Right lobe of liver (tissue), 6 donors: ENCODE results near the gene GPR84. TPM values are rescaled to one million over a fixed set of nuclear protein-coding genes. Genes with fewer than 3 reads are reported as not detected.
"Not testable (repeated sequence)": the region's sequence is repeated elsewhere in the genome, so short reads cannot be mapped to it uniquely, and the experiment has no call there.

Experiments
- ATAC-seq, 4 donors: fragments of 200-7000 bp; cut with Tn5 transposase; one replicate each; pipeline ENCODE4 v1.9.1; 2020; ENCODE audit warnings: mild to moderate bottlenecking in 4 of 4, moderate library complexity in 4 of 4
- DNase-seq, 3 donors: peaks; one replicate each; pipeline ENCODE4 v3.0.0-alpha.2; 2020
- H3K27ac ChIP-seq, 3 donors: fragments of 200-600 bp; one replicate each; pipeline ENCODE4 v1.8.0; 2022
- H3K27me3 ChIP-seq, 2 donors: fragments of 200-600 bp; one replicate each; pipeline ENCODE4 v1.8.0; 2022
- H3K36me3 ChIP-seq, 4 donors: fragments of 200-600 bp; sonication (generic) in 1 of 4; one replicate each; pipeline versions ENCODE4 v1.5.1 to v1.8.0; 2017 to 2022; ENCODE audit warnings: control low read depth in 1 of 4
- H3K4me1 ChIP-seq, 4 donors: fragments of 200-600 bp; sonication (generic) in 1 of 4; one replicate each; pipeline versions ENCODE4 v1.5.1 to v1.8.0; 2017 to 2022; ENCODE audit warnings: control low read depth in 1 of 4
- H3K4me3 ChIP-seq, 3 donors: fragments of 200-600 bp; one replicate each; pipeline ENCODE4 v1.8.0; 2022
- H3K9me3 ChIP-seq, 4 donors: fragments of 200-600 bp; sonication (generic) in 1 of 4; one replicate each; pipeline versions ENCODE4 v1.5.1 to v1.8.0; 2017 to 2022; ENCODE audit warnings: control low read depth in 1 of 4
- POLR2A ChIP-seq: fragments of 450-650 bp; IDR thresholded peaks from one replicate; pipeline ENCODE4 v1.6.1; 2017; ENCODE audit warnings: antibody characterized with exemption, mild to moderate bottlenecking
- WGBS: methylation state at CpG from one replicate; pipeline ENCODE4 v1.1.6; 2018; ENCODE audit warnings: low coverage, low lambda C conversion rate; ENCODE audit not compliant: insufficient coverage; ENCODE audit errors: missing lambda C conversion rate; 5-methylcytosine and 5-hydroxymethylcytosine counted together
- intact Hi-C, 2 donors: fragments of 100-400 bp; cut with DNase I; formaldehyde crosslinking; loops; one replicate each; pipeline versions ENCODE4 v1.11.2 to v1.14.1; 2022
- total RNA-seq, 6 experiments: library from RNA; depleted of rRNA in 2 of 6; stranded (reverse); fragments of >200 nt in 2 of 6; fragmentation: NEBNext Ultra II Directional in 3 of 6; extraction: Animal tissue kit (Norgen Biotek cat#: 25700) in 3 of 6; gene quantifications; one replicate each; pipeline versions ENCODE4 v1.1.0 to v1.2.4, GENCODE V29; 2016 to 2023
- TF ChIP-seq, protein P1 (sequence below), 4 donors: fragments of 200-600 bp in 3 of 4; fragments of 450-650 bp in 1 of 4; IDR thresholded peaks; one replicate each; pipeline versions ENCODE4 v1.5.1 to v1.8.0; 2016 to 2022; ENCODE audit warnings: antibody characterized with exemption in 4 of 4, mild to moderate bottlenecking in 2 of 4
- donor health status: DM: no; HTN: yes; CAD: no.
- donor health status: DM: no; HTN: no; CAD: no.
- donor health status: DM: no; HTN: no; CAD: no.
- donor health status: DM: no; HTN: yes; CAD: no.
- donor health status: DM: no; HTN: yes; CAD: no.

Gene GPR84
- total RNA-seq, 6 experiments from 2014 or later, result 0.35 TPM; not detected in 5

DNA sequence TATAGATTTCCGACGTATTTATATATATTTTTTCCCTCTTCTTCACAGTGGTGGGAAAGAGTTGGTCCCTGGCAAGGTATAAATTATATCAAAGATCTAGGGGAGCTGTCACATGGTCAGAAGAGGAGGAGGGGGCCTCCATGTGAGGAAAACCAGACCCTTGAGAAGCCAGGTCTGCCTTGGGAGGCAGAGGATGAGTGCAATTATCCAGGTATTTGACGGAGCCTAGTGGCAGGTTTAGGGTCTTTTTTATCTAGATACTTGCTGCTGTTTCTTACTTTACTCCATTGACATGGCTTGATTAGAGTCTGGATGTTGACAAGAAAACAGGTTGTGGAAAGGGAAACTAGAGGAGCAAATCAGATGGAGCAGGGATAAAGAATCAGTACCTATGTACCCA is 33.8 kb downstream of the GPR84 start:
- 88% methylated on average over 3 of the region's 3 CpGs for WGBS
- Histone ChIP-seq H3K27ac (no peak overlapping the region), H3K9me3 (no peaks in the 10 kb centered on the region), H3K4me1 (peaks cover 0 to 42% (median 12%) of the 10 kb centered on the region in 4 donors), H3K36me3 (no peaks in the 10 kb centered on the region), H3K27me3 (no peaks in the 10 kb centered on the region), H3K4me3 (no peak overlapping the region)
- intact Hi-C loops, result no loop called here
- DNase-seq (no peak), ATAC-seq (no peak)
- TF ChIP-seq, protein P1, sequence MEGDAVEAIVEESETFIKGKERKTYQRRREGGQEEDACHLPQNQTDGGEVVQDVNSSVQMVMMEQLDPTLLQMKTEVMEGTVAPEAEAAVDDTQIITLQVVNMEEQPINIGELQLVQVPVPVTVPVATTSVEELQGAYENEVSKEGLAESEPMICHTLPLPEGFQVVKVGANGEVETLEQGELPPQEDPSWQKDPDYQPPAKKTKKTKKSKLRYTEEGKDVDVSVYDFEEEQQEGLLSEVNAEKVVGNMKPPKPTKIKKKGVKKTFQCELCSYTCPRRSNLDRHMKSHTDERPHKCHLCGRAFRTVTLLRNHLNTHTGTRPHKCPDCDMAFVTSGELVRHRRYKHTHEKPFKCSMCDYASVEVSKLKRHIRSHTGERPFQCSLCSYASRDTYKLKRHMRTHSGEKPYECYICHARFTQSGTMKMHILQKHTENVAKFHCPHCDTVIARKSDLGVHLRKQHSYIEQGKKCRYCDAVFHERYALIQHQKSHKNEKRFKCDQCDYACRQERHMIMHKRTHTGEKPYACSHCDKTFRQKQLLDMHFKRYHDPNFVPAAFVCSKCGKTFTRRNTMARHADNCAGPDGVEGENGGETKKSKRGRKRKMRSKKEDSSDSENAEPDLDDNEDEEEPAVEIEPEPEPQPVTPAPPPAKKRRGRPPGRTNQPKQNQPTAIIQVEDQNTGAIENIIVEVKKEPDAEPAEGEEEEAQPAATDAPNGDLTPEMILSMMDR (IDR thresholded peaks at IDR 0.05), result no peak

DNA sequence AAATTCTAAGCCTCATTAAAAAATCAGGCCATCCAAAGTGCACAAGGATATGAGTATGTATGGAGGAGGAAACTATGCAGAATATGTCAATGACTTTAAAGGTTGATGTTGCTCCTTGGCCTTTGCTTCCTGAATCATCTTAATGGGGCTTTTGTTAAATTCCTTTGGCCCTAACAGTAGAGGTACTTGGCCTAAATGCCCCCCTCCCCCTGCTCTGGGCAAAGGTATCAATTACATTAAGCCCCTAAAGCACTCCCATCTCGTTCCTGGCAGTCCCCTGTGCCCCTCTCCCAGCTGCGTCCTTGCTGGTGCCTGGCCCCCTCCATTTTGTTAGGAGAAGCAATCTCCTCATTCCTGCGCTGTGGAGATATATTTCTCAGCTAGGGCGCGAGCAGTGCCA is 34.5 kb downstream of the GPR84 start:
- Histone ChIP-seq H3K27me3 (no peaks in the 10 kb centered on the region), H3K9me3 (no peaks in the 10 kb centered on the region), H3K4me1 (peaks cover 0 to 42% (median 12%) of the 10 kb centered on the region in 4 donors), H3K36me3 (no peaks in the 10 kb centered on the region), H3K4me3 (no peak overlapping the region), H3K27ac (peak overlapping the region in 2 of 3 donors; percentile 22 to 34)
- intact Hi-C loops, result no loop called here
- DNase-seq, result no peak
- no peak for TF ChIP-seq POLR2A
- TF ChIP-seq, protein P1 (IDR thresholded peaks at IDR 0.05), result no peak
- 84% methylated on average over 5 of the region's 5 CpGs for whole genome bisulfite sequencing
- no peak for ATAC-seq

DNA sequence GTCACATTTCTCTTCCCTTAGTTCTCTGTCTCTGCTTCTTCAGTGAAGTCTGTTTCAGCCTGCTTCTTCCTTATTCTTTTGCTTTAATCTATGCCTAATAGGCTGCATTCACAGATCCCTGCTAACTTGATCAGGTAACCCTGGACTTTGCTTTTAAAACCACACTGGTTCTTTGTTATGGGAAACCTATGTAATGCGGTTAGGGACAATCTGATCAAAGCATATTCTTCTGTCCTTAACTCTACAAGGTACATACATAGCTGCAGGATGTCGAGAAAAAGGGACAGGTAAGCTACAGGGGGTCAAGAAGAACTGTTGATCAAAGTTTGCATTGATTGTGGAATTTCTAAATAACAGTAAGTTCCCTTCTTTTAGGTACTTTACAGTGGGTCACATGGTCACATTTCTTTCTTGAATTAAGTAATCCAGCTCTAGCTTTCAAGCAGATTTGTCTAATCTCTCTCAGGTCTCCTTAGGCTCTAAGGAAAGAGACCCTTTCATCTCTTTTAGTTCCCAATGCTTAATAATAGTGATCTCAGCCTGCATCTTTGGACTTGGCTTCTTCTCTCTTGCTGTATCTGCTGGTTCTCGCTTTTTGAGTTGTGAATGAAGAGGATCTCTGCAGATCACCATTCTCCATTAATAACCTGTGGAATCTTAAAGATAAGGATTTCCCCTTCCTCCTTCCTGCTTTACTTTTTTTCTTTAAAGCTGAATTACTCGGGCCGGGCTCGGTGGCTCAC is 35.5 kb downstream of the GPR84 start:
- DNase-seq, result no peak
- Histone ChIP-seq H3K9me3 (no peaks in the 10 kb centered on the region), H3K36me3 (no peaks in the 10 kb centered on the region), H3K27me3 (no peaks in the 10 kb centered on the region), H3K27ac (peak overlapping the region in 1 of 3 donors; percentile 22), H3K4me3 (no peak overlapping the region), H3K4me1 (peaks cover 0 to 42% (median 12%) of the 10 kb centered on the region in 4 donors)
- intact Hi-C loops, result no loop called here
- ATAC-seq, result no peak
- no peak for TF ChIP-seq POLR2A
- TF ChIP-seq, protein P1 (IDR thresholded peaks at IDR 0.05), result no peak
- WGBS, result 71% methylated on average over 6 of the region's 6 CpGs

DNA sequence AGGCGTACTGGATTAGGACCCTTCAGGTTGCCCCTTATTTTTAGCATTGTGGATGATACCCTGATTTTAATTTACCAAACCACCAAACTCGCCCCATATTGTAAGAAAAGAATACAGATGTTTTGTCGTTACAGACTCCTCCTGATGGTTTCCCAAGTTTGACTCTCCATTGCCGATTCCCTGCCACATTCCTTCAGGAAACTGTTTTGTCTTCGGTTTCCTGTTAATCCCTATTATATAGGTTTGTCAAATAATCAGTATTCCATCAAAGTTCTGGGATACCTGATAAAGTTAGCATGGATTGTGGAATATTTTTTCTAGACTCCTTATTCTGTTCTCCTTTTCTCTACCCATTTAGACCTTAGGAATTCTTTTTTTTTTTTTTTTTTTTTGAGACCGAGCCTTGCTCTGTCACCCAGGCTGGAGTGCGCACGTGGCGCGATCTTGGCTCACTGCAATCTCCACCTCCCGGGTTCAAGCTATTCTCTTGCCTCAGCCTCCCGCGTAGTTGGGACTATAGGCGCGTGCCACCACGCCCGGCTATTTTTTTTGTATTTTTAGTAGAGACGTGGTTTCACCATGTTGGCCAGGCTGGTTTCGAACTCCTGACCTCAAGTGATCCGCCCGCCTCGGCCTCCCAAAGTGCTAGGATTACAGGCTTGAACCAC is 38.7 kb downstream of the GPR84 start:
- H3K27me3 ChIP-seq, DNase-seq, ATAC-seq, intact Hi-C loops, H3K9me3 ChIP-seq, H3K36me3 ChIP-seq: not testable (repeated sequence)
- Histone ChIP-seq H3K4me1 (peaks cover 0 to 34% (median 12%) of the 10 kb centered on the region in 4 donors), H3K4me3 (peak overlapping the region; percentile 47 to 93 (median 69)), H3K27ac (peak overlapping the region; percentile 73 to 81 (median 76))
- 32% methylated on average over 17 of the region's 22 CpGs for WGBS
